HepG2 (cell line): ENCODE data around the gene LRRTM2.

Experiments
- GPN1 ChIP-seq: sonication (generic); formaldehyde crosslinking; IDR thresholded peaks from 2 replicates; pipeline ENCODE4 v1.5.1; 2020; ENCODE audit warnings: missing genetic modification reagents, borderline replicate concordance
- TARDBP ChIP-seq: sonication (generic); formaldehyde crosslinking; IDR thresholded peaks from 2 replicates; pipeline ENCODE4 v1.8.0; 2022; ENCODE audit warnings: mild to moderate bottlenecking, missing genetic modification reagents
- ZNF576 ChIP-seq: sonication (generic); formaldehyde crosslinking; IDR thresholded peaks from 2 replicates; pipeline ENCODE4 v1.4.0; 2020; ENCODE audit warnings: mild to moderate bottlenecking, missing genetic modification reagents

DNA sequence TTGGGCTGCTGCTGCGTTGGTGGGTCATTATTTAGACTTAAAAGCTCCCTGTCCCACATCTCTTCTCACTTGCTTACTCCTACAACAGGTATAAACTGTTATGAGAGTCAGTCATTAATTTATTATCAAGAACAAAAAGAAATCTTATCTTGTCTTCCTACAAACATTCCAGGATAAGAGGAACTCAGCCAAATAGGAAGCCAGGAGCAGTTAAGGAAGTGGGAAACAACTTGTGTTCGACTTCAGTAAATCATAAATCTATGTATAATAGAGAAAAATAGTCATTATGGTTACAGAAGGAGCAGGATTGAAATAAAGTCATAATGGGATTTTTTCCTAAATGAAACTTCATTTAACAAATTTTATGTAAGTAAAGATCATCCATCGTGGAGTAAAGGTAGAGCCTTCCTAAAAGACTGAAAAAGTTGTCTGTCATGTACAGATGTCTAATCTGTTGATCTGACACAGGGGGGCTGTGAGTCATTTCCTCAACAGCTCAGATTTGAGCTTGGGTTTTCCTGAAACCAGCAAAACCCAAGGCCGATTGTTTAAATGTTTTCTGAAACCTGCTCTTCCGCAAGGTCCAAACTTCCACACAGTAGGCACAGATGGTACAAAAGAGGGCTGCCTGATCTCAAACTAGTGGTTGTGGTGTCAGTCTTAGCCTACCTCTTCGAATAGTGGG lies 25.3 kb upstream of the LRRTM2 start:
- TF ChIP-seq GPN1, result no peak
- TF ChIP-seq TARDBP (CRISPR knock-in tag), result no peak
- TF ChIP-seq ZNF576 (CRISPR knock-in tag), result no peak
